Measurements from ENCODE around the gene OR2G3.

OR2G3 gene

GRCh38 chr1:247576514-247576913 lies 28.9 kb upstream of the OR2G3 start:
- DNase-seq (ENCODE audit: low read depth, low spot score) = no peak
- H3K4me3 ChIP-seq (ENCODE audit: low read depth, low read length) = no peak overlapping the region
- ChIA-PET CTCF (interaction anchor here (0.9 to 2.1 kb wide), 3 partner anchors 187 to 204 kb away, joined by 3 to 7 read pairs (median 6); no protein-coding TSS in a partner anchor), POLR2A (no interaction called here)
- no peak for TF ChIP-seq CTCF (IDR thresholded peaks at IDR 0.05; ENCODE audit: insufficient read depth, low read length, missing control alignments)

- no peak for TF ChIP-seq CTCF (IDR thresholded peaks at IDR 0.05; ENCODE audit: insufficient read depth, low read length, missing control alignments)
- no peak overlapping the region for H3K4me3 ChIP-seq (ENCODE audit: low read depth, low read length)
- POLR2A ChIA-PET = no interaction called here
- CTCF ChIA-PET = interaction anchor here (0.7 to 1.6 kb wide), 2 partner anchors 189 kb away, joined by 4 to 5 read pairs; no protein-coding TSS in a partner anchor
- no peak for DNase-seq (ENCODE audit: low read depth, low spot score)
Measured at GRCh38 chr1:247578946-247579460, 26.4 kb upstream of the OR2G3 start.

GRCh38 chr1:247588060-247588459 lies 17.3 kb upstream of the OR2G3 start, which contains the start of gene OR2G2:
Gene OR2G2, plus strand, starts transcription at chr1:247588360. Its CDS starts 0 bp downstream, at chr1:247588360.
- ChIA-PET CTCF (no interaction called here), POLR2A (no interaction called here)
- H3K4me3 ChIP-seq (ENCODE audit: low read depth, low read length) = no peak within 1 kb of the TSS
- TF ChIP-seq CTCF (IDR thresholded peaks at IDR 0.05; ENCODE audit: insufficient read depth, low read length, missing control alignments) = no peak
- DNase-seq (ENCODE audit: low read depth, low spot score) = no peak

- no peak for DNase-seq (ENCODE audit: low read depth, low spot score)
- H3K4me3 ChIP-seq (ENCODE audit: low read depth, low read length) = no peak overlapping the region
- CTCF ChIA-PET = no interaction called here
- no peak for TF ChIP-seq CTCF (IDR thresholded peaks at IDR 0.05; ENCODE audit: insufficient read depth, low read length, missing control alignments)
- POLR2A ChIA-PET = no interaction called here
Measured at GRCh38 chr1:247613405-247613804, 8.0 kb downstream of the OR2G3 start.

GRCh38 chr1:247614625-247615024 lies 9.2 kb downstream of the OR2G3 start:
- TF ChIP-seq CTCF (IDR thresholded peaks at IDR 0.05; ENCODE audit: insufficient read depth, low read length, missing control alignments) = no peak
- POLR2A ChIA-PET = no interaction called here
- H3K4me3 ChIP-seq (ENCODE audit: low read depth, low read length) = no peak overlapping the region
- DNase-seq (ENCODE audit: low read depth, low spot score) = no peak
- CTCF ChIA-PET = no interaction called here

- CTCF ChIA-PET = no interaction called here
Measured at GRCh38 chr1:247627951-247628350, 22.6 kb downstream of the OR2G3 start.

More at GRCh38 chr1:247627951-247628350, 22.6 kb downstream of the OR2G3 start:
- no peak for TF ChIP-seq CTCF (IDR thresholded peaks at IDR 0.05; ENCODE audit: insufficient read depth, low read length, missing control alignments)
- H3K4me3 ChIP-seq (ENCODE audit: low read depth, low read length) = no peak overlapping the region
- no peak for DNase-seq (ENCODE audit: low read depth, low spot score)
- POLR2A ChIA-PET = no interaction called here
